BJ (cell line): ENCODE measurements around the gene TNRC18. TPM values are rescaled to one million over a fixed set of nuclear protein-coding genes. Genes with fewer than 3 reads are reported as not detected.

Experiments
- CTCF ChIA-PET: fragments of 350-600 bp; formaldehyde crosslinking; extraction: SDS; loops from one replicate; lab custom pipeline; 2021; ENCODE audit warnings: antibody characterized with exemption, inconsistent platforms; lab: Yijun Ruan, JAX
- POLR2A ChIA-PET: fragments of 300-600 bp; sonication (Branson Sonifier 250); formaldehyde crosslinking; extraction: SDS; loops from one replicate; lab custom pipeline; 2021; ENCODE audit warnings: antibody characterized with exemption; lab: Charles Lee
- DNase-seq: peaks from one replicate; pipeline ENCODE4 v3.0.0-alpha.2; 2011; ENCODE audit warnings: low read depth
- H3K27me3 ChIP-seq: 2 replicates; pipeline ENCODE4 v1.6.0; 2011; ENCODE audit warnings: low read length; ENCODE audit not compliant: control insufficient read depth, insufficient read depth
- H3K36me3 ChIP-seq: 2 replicates; pipeline ENCODE4 v1.5.1; 2011; ENCODE audit warnings: low read length; ENCODE audit not compliant: control insufficient read depth, insufficient read depth
- H3K4me3 ChIP-seq: 2 replicates; pipeline ENCODE4 v1.5.1; 2011; ENCODE audit warnings: low read depth, mild to moderate bottlenecking, control low read depth, low read length
- polyA plus RNA-seq: library from polyadenylated mRNA; depleted of rRNA; stranded (reverse); fragments of >200 nt; gene quantifications from 2 replicates; pipeline ENCODE4 v1.2.3, GENCODE V29; 2011
- TF ChIP-seq, protein P1 (sequence below): IDR thresholded peaks from 2 replicates; pipeline ENCODE4 v1.5.1; 2011; ENCODE audit warnings: low read depth, mild to moderate bottlenecking, control low read depth, inconsistent platforms, low read length, moderate library complexity; ENCODE audit not compliant: insufficient read depth

Gene TNRC18
- polyA plus RNA-seq, 1 experiment: 20.1 TPM

DNA sequence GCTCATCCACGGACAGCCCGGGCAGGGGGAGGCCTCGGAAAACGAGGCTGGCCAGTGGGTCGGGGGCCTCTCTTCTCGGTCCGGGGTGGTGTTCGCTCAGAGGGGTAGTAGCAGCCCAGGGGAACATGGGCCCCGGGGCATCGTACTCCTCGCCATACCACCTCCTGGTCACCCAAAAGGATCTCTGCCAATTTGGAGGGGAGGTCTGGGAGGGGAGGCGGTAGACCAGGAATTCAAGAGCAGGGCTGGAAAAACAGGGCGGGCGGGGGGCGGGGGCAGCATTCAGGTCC is 73.5 kb downstream of the TNRC18 start:
- ChIA-PET CTCF (interaction anchor here (1.2 kb wide), 1 partner anchor 11 kb away, joined by 3 read pairs; no protein-coding TSS in a partner anchor), POLR2A (no interaction called here)
- TF ChIP-seq, protein P1, sequence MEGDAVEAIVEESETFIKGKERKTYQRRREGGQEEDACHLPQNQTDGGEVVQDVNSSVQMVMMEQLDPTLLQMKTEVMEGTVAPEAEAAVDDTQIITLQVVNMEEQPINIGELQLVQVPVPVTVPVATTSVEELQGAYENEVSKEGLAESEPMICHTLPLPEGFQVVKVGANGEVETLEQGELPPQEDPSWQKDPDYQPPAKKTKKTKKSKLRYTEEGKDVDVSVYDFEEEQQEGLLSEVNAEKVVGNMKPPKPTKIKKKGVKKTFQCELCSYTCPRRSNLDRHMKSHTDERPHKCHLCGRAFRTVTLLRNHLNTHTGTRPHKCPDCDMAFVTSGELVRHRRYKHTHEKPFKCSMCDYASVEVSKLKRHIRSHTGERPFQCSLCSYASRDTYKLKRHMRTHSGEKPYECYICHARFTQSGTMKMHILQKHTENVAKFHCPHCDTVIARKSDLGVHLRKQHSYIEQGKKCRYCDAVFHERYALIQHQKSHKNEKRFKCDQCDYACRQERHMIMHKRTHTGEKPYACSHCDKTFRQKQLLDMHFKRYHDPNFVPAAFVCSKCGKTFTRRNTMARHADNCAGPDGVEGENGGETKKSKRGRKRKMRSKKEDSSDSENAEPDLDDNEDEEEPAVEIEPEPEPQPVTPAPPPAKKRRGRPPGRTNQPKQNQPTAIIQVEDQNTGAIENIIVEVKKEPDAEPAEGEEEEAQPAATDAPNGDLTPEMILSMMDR: no peak
- H3K4me3 ChIP-seq: no peak overlapping the region
- no peaks in the 10 kb centered on the region for H3K27me3 ChIP-seq
- no peak for DNase-seq
- H3K36me3 ChIP-seq: peaks cover 35% of the 10 kb centered on the region

DNA sequence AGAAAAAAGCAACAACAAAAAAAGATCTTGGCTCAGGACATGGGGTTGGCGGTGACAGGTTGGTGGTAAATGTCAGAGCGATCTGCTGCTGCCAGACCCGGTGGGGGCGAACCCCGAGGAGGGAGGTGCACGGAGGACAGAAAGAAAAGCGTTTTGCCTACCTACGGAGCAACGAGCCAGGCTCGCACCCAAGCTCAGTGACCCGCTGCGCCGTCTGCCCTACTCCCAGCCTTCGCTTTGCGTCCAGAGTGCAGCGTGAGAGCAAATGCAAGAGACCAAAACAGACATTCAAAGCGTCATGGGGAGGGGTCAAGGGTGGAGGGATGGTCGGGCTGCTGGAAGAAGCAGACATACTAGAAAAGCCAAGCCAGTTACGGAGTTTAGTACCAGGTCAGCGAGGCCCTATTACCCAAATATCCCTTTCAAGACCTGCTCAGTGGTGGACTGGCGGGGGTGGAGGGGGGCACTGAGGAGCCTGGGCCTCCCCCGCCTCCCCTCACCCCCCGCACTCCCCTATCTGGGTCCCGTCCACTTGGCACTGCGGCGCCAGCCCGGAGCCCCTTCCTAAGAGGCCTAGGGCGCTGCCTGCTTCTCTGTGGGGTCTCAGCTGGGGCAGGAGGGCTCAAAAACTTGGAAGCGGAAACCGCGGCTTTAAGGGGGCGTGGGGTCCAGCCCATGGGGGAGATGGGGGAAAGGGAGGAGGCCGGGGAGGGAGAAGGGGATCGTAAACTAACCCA is 74.0 kb downstream of the TNRC18 start:
- ChIA-PET POLR2A (no interaction called here), CTCF (interaction anchor here (1.2 kb wide), 1 partner anchor 11 kb away, joined by 3 read pairs; no protein-coding TSS in a partner anchor)
- Histone ChIP-seq H3K27me3 (no peaks in the 10 kb centered on the region), H3K36me3 (peaks cover 39% of the 10 kb centered on the region), H3K4me3 (no peak overlapping the region)
- TF ChIP-seq, protein P1: no peak
- DNase-seq: no peak

DNA sequence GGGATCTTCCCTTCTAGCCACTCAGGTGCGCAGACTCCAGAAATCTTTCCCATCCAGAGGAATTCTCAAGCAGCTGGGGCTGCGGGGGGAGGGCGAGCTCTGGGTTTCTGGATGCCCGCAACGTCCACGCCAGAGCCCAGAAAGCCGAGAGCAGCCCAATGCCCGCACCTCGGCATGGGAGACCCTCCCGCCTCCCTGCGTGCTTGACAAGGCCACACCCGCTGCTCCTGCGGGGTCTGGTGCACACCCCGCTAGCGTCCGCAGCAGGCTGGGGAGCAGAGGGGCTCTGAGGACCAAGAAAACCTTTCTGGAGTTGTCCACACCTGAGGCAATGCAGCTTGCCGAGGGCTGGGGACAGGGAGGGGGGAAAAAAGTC is 74.6 kb downstream of the TNRC18 start:
- ChIA-PET POLR2A (no interaction called here), CTCF (interaction anchor here (1.2 kb wide), 1 partner anchor 10 kb away, joined by 3 read pairs; no protein-coding TSS in a partner anchor)
- no peak overlapping the region for H3K4me3 ChIP-seq
- peaks cover 45% of the 10 kb centered on the region for H3K36me3 ChIP-seq
- DNase-seq: no peak
- no peaks in the 10 kb centered on the region for H3K27me3 ChIP-seq
- TF ChIP-seq, protein P1: no peak

DNA sequence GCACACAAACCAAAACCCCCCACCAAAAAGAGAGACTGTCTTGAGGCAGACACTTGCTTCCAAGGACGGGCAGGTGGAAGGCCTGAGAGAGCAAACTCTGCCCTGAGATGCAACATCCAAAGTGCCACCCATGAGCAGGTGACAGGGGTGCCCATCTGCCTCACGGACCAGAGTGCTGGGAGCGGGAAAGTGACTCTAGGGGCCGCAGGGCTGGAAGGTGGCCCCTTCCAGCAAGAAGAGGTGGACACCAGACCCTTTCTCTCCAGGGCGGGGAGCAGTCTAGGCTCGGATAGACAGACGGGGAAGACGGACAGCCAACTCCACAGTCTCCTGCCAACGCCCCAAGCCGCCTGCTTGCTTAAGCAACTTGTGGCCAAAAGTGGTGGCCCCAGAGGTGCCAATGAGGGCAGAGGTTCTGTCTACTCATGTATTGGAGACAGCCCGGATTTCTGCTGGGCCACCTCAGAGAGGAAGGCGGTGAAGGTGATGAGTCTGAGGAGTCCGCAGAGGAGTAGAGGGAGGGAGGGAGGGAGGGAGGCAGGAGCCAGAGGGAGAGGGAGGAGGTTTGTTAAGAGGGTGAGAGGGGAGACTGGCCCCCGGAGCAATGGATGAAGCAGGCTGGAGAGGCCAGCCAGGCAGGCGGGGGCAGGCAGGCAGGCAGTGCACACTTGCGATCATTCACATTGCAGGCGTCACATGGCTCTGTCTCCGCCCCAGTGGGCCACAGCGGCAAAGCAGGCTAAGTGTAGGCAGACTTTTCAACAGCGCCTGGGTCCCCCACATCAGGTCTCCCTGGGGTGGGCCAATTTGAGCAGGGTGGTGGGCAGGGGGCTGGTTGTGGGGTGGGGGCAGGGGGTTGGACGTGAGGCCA is 75.3 kb downstream of the TNRC18 start:
- POLR2A ChIA-PET: no interaction called here
- no peaks in the 10 kb centered on the region for H3K27me3 ChIP-seq
- H3K36me3 ChIP-seq: peaks cover 44% of the 10 kb centered on the region
- H3K4me3 ChIP-seq: no peak overlapping the region
- TF ChIP-seq, protein P1: no peak
- DNase-seq: no peak
- CTCF ChIA-PET: no interaction called here

DNA sequence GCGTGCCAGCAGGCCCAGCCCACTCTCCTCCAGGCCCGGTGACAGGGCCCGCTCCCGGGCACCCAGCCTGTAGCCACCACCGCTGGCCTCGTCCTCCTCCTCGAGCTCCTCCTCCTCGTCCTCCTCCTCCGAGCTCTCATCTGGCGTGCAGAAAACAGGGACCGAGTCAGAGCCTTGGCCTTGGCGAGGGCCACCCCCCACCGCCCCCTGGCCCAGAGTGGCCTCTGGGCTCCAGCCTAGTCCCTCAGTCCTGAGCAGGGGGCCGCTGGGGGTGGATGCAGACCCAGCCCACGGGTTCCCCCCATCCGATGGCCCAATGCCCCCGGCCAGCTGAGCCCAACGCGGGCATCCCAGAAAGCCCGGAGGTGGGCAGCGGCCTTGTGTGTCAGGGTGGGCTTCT is 78.0 kb downstream of the TNRC18 start:
- no peak for DNase-seq
- Histone ChIP-seq H3K4me3 (no peak overlapping the region), H3K27me3 (no peaks in the 10 kb centered on the region), H3K36me3 (peaks cover 40% of the 10 kb centered on the region)
- TF ChIP-seq, protein P1: no peak
- ChIA-PET CTCF (no interaction called here), POLR2A (no interaction called here)
